HCT116 (cell line): ENCODE measurements around the gene RNF113B. TPM values are rescaled to one million over a fixed set of nuclear protein-coding genes. Genes with fewer than 3 reads are reported as not detected.

ENCODE experiments used
- ATAC-seq: fragments of 200-7000 bp; cut with Tn5 transposase; 2 replicates; pipeline ENCODE4 v1.9.1; 2020; ENCODE audit warnings: mild to moderate bottlenecking, moderate library complexity
- BruUV-seq: library from RNA; stranded (reverse); fragments of 400-500 nt; replicated peaks from 2 replicates; lab custom pipeline; 2021; lab: Mats Ljungman, UMichigan
- CTCF ChIA-PET: fragments of 300-600 bp; sonication (Branson Sonifier 250); formaldehyde crosslinking; loops from one replicate; lab custom pipeline; 2021; ENCODE audit warnings: antibody characterized with exemption; lab: Charles Lee
- POLR2A ChIA-PET: fragments of 300-600, 350-600 bp; sonication (Branson Sonifier 250); formaldehyde crosslinking; loops from one replicate; lab custom pipeline; 2021; ENCODE audit warnings: antibody characterized with exemption; lab: Charles Lee
- RAD21 ChIA-PET, 2 experiments: fragments of 300-600 bp; sonication (Branson Sonifier 250); formaldehyde crosslinking; loops; one replicate each; lab custom pipeline; 2023; ENCODE audit warnings: low total read pairs in 2 of 2; ENCODE audit not compliant: uncharacterized antibody in 2 of 2, unreplicated experiment in 2 of 2, low non-redundant PET in 1 of 2; lab: Charles Lee
- DNase-seq: peaks from one replicate; pipeline ENCODE4 v3.0.0-alpha.2; 2010; ENCODE audit warnings: low read depth, low spot score
- H2AFZ ChIP-seq: fragments of 200-600 bp; shearing (Covaris generic), sonication (generic); 2 replicates; pipeline ENCODE4 v1.6.1; 2017; ENCODE audit warnings: low read depth, mixed run types, mixed read lengths, antibody characterized with exemption, low read length; ENCODE audit not compliant: poor library complexity, severe bottlenecking
- H3K27ac ChIP-seq: 2 replicates; pipeline ENCODE4 v1.5.1; 2012; ENCODE audit warnings: low read depth, low read length
- H3K27me3 ChIP-seq: fragments of 200-600 bp; sonication (generic); 2 replicates; pipeline ENCODE4 v1.6.1; 2016; ENCODE audit warnings: mixed run types, low read length, mixed read lengths; ENCODE audit not compliant: insufficient read depth
- H3K36me3 ChIP-seq, 2 experiments: fragments of 200-500 bp in 1 of 2; fragments of 200-600 bp in 1 of 2; sonication (Bioruptor generic) in 1 of 2; sonication (generic) in 1 of 2; 2 replicates each; pipeline versions ENCODE4 v1.5.1 to v1.6.1; 2014 to 2016; ENCODE audit warnings: low read length in 2 of 2, inconsistent platforms in 1 of 2, mixed read lengths in 1 of 2, mixed run types in 1 of 2; ENCODE audit not compliant: insufficient read depth in 2 of 2, control insufficient read depth in 1 of 2
- H3K4me1 ChIP-seq, 2 experiments: fragments of 200-600 bp in 1 of 2; sonication (generic) in 1 of 2; 2 replicates each; pipeline versions ENCODE4 v1.5.1 to v1.6.1; 2012 to 2017; ENCODE audit warnings: low read length in 2 of 2, inconsistent platforms in 1 of 2, mild to moderate bottlenecking in 1 of 2, mixed read lengths in 1 of 2, mixed run types in 1 of 2, moderate library complexity in 1 of 2; ENCODE audit not compliant: insufficient read depth in 2 of 2, control insufficient read depth in 1 of 2
- H3K4me2 ChIP-seq: fragments of 200-600 bp; sonication (generic); 2 replicates; pipeline ENCODE4 v1.6.1; 2017; ENCODE audit warnings: mixed run types, low read length, mixed read lengths
- H3K4me3 ChIP-seq, 2 experiments: fragments of 200-600 bp in 1 of 2; sonication (generic) in 1 of 2; replicated peaks in 1 of 2; 2 replicates each; pipeline ENCODE4 v1.5.1; 2011 to 2016; ENCODE audit warnings: low read length in 2 of 2, control low read depth in 1 of 2, low read depth in 1 of 2, mild to moderate bottlenecking in 1 of 2, mixed read lengths in 1 of 2, mixed run types in 1 of 2
- H3K79me2 ChIP-seq: fragments of 200-600 bp; sonication (generic); 2 replicates; pipeline ENCODE4 v1.6.1; 2017; ENCODE audit warnings: mild to moderate bottlenecking, mixed run types, low read length, moderate library complexity, mixed read lengths; ENCODE audit not compliant: insufficient read depth
- H3K9ac ChIP-seq: fragments of 200-600 bp; sonication (generic); 2 replicates; pipeline ENCODE4 v1.6.1; 2016; ENCODE audit warnings: low read length, mixed read lengths
- H3K9me2 ChIP-seq: fragments of 200-600 bp; sonication (generic), shearing (Covaris generic); 2 replicates; pipeline ENCODE4 v1.6.1; 2017; ENCODE audit warnings: mixed run types, mild to moderate bottlenecking, moderate library complexity; ENCODE audit not compliant: insufficient read depth
- H3K9me3 ChIP-seq, 2 experiments: fragments of 200-500 bp in 1 of 2; fragments of 200-600 bp in 1 of 2; sonication (Bioruptor generic) in 1 of 2; sonication (generic) in 1 of 2; 2 replicates each; pipeline ENCODE4 v1.6.1; 2014 to 2017; ENCODE audit warnings: low read length in 2 of 2, mixed read lengths in 2 of 2, inconsistent platforms in 1 of 2, low read depth in 1 of 2, mild to moderate bottlenecking in 1 of 2, mixed run types in 1 of 2, moderate library complexity in 1 of 2; ENCODE audit not compliant: control insufficient read depth in 1 of 2, insufficient read depth in 1 of 2
- H4K20me1 ChIP-seq: fragments of 200-600 bp; sonication (generic), shearing (Covaris generic); 2 replicates; pipeline ENCODE4 v1.6.1; 2017; ENCODE audit warnings: mixed run types, mild to moderate bottlenecking, moderate library complexity; ENCODE audit not compliant: insufficient read depth
- ATF3 ChIP-seq: IDR thresholded peaks from 2 replicates; pipeline ENCODE4 v1.6.1; 2012
- CBX3 ChIP-seq: IDR thresholded peaks from 2 replicates; pipeline ENCODE4 v1.6.1; 2012; ENCODE audit warnings: low read depth
- ELF1 ChIP-seq: IDR thresholded peaks from 2 replicates; pipeline ENCODE4 v1.6.1; 2012; ENCODE audit warnings: low read depth, borderline replicate concordance
- POLR2A ChIP-seq: IDR thresholded peaks from 2 replicates; pipeline ENCODE4 v1.7.0; 2011; ENCODE audit warnings: borderline replicate concordance; ENCODE audit not compliant: insufficient read depth, insufficient read length; ENCODE audit errors: extremely low read depth
- POLR2AphosphoS5 ChIP-seq: IDR thresholded peaks from 2 replicates; pipeline ENCODE4 v1.6.1; 2011; ENCODE audit warnings: mild to moderate bottlenecking, low read depth, low read length, moderate library complexity
- SIN3A ChIP-seq: IDR thresholded peaks from 2 replicates; pipeline ENCODE4 v1.6.1; 2012; ENCODE audit warnings: low read depth
- TCF7L2 ChIP-seq: IDR thresholded peaks from 2 replicates; pipeline ENCODE4 v1.7.0; 2011; ENCODE audit warnings: borderline replicate concordance, inconsistent platforms; ENCODE audit not compliant: insufficient read depth, insufficient read length; ENCODE audit errors: extremely low read depth
- ZBTB33 ChIP-seq: IDR thresholded peaks from 2 replicates; pipeline ENCODE4 v1.6.1; 2011; ENCODE audit warnings: mild to moderate bottlenecking, low read length, moderate library complexity; ENCODE audit not compliant: insufficient replicate concordance; ENCODE audit errors: extremely low read depth
- ZFX ChIP-seq: fragments of 450-650 bp; IDR thresholded peaks from 2 replicates; pipeline ENCODE4 v1.6.1; 2017
- ZNF274 ChIP-seq: fragments of 200-500 bp; sonication (Bioruptor generic); IDR thresholded peaks from 2 replicates; pipeline ENCODE4 v1.6.1; 2014; ENCODE audit warnings: mild to moderate bottlenecking, low read depth, low read length, inconsistent platforms
- intact Hi-C: fragments of 100-400 bp; cut with micrococcal nuclease; formaldehyde crosslinking; loops from 2 replicates; pipeline ENCODE4 v1.10.0; 2022
- total RNA-seq: library from RNA; stranded (reverse); gene quantifications from one replicate; pipeline ENCODE4 v1.2.1, GENCODE V29; 2021; ENCODE audit not compliant: unreplicated experiment
- TF ChIP-seq, protein P1 (sequence below): IDR thresholded peaks from 2 replicates; pipeline ENCODE4 v1.6.1; 2012; ENCODE audit warnings: low read depth
- TF ChIP-seq, protein P2 (sequence below): IDR thresholded peaks from 2 replicates; pipeline ENCODE4 v1.6.1; 2012

Gene RNF113B
- total RNA-seq, 1 experiment from 2014 or later: not detected

DNA sequence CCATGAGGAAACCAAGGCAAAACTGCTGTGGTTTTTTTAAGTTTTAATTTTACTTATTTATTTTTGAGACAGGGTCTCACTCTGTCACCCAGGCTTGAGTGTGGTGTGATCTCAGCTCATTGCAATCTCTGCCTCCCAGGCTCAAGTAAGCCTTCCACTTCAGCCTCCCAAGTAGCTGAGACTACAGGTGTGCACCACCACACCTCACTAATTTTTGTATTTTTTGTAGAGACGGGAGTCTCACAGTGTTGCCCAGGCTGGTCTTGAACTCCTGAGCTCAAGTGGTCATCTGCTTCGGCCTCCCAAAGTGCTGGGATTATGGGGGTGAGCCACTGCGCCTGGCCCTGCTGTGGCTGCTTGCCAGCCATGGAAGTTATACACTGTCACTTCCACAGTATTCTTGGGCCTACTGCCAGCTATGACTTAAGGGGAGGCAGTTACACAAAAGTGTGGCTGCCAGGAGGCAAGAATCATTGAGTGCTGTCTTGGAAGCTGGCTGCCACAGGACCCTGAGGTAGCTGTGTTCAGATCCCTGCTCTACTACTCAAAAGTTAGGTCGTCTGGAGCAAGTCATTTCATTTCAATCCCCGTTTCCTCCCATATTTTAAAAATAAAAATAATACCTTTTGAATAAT is 21.5 kb downstream of the RNF113B start (continued):
- TF ChIP-seq ZBTB33 (no peak), ELF1 (no peak)

GRCh38 chr13:98150832-98151479 is 26.1 kb downstream of the RNF113B start:
- no peaks in the 10 kb centered on the region for H3K36me3 ChIP-seq
- ChIA-PET CTCF (no interaction called here), RAD21 (no interaction called here), POLR2A (no interaction called here)
- H3K27ac ChIP-seq: no peak overlapping the region
- ATAC-seq: no peak
- no peaks in the 10 kb centered on the region for H3K9me3 ChIP-seq
- intact Hi-C loops: no loop called here
- TF ChIP-seq POLR2AphosphoS5: no peak
- no peak for TF ChIP-seq ELF1
- TF ChIP-seq, protein P1, sequence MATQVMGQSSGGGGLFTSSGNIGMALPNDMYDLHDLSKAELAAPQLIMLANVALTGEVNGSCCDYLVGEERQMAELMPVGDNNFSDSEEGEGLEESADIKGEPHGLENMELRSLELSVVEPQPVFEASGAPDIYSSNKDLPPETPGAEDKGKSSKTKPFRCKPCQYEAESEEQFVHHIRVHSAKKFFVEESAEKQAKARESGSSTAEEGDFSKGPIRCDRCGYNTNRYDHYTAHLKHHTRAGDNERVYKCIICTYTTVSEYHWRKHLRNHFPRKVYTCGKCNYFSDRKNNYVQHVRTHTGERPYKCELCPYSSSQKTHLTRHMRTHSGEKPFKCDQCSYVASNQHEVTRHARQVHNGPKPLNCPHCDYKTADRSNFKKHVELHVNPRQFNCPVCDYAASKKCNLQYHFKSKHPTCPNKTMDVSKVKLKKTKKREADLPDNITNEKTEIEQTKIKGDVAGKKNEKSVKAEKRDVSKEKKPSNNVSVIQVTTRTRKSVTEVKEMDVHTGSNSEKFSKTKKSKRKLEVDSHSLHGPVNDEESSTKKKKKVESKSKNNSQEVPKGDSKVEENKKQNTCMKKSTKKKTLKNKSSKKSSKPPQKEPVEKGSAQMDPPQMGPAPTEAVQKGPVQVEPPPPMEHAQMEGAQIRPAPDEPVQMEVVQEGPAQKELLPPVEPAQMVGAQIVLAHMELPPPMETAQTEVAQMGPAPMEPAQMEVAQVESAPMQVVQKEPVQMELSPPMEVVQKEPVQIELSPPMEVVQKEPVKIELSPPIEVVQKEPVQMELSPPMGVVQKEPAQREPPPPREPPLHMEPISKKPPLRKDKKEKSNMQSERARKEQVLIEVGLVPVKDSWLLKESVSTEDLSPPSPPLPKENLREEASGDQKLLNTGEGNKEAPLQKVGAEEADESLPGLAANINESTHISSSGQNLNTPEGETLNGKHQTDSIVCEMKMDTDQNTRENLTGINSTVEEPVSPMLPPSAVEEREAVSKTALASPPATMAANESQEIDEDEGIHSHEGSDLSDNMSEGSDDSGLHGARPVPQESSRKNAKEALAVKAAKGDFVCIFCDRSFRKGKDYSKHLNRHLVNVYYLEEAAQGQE: no peak
- no peak for TF ChIP-seq CBX3
- no peak for TF ChIP-seq ATF3
- TF ChIP-seq, protein P2, sequence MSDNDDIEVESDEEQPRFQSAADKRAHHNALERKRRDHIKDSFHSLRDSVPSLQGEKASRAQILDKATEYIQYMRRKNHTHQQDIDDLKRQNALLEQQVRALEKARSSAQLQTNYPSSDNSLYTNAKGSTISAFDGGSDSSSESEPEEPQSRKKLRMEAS: no peak
- TF ChIP-seq POLR2A: no peak
- TF ChIP-seq TCF7L2: no peak
- no peak for TF ChIP-seq ZFX
- no peak for TF ChIP-seq SIN3A
- no peak for TF ChIP-seq ZNF274
- peaks cover 4% of the 10 kb centered on the region; the same call in 1 of the 2 replicates for H4K20me1 ChIP-seq
- H2AFZ ChIP-seq: no peak overlapping the region
- H3K4me3 ChIP-seq: no peak overlapping the region
- DNase-seq: no peak
- H3K27me3 ChIP-seq: no peaks in the 10 kb centered on the region
- H3K4me2 ChIP-seq: no peak overlapping the region
- H3K9ac ChIP-seq: no peak overlapping the region
- H3K79me2 ChIP-seq: peaks cover 18% of the 10 kb centered on the region; the same call in 1 of the 2 replicates
- no TSS peak for BruUV-seq
- H3K9me2 ChIP-seq: no peaks in the 10 kb centered on the region
- H3K4me1 ChIP-seq: peaks cover 26 to 27% of the 10 kb centered on the region in 2 experiments
